GM18499 (cell line): ENCODE results near the gene PDGFRA.
"Not testable (repeated sequence)": the region's sequence is repeated elsewhere in the genome, so short reads cannot be mapped to it uniquely, and the experiment has no call there.

Experiments
- ATAC-seq: cut with Tn5 transposase; IDR thresholded peaks from one replicate; pipeline ENCODE4 v1.9.1; 2021; ENCODE audit warnings: moderate number of reproducible peaks; ENCODE audit not compliant: insufficient read depth, unreplicated experiment

PDGFRA gene

GRCh38 chr4:54227256-54228055 lies 1.6 kb upstream of the PDGFRA start:
- no peak for ATAC-seq

- ATAC-seq = no peak
Observed at GRCh38 chr4:54228056-54228527, 1.0 kb upstream of the PDGFRA start.

- no peak for ATAC-seq
Observed at GRCh38 chr4:54228546-54228945, 547 bp upstream of the PDGFRA start.

GRCh38 chr4:54229631-54230483 lies 764 bp downstream of the PDGFRA start:
- no peak for ATAC-seq

GRCh38 chr4:54230484-54231418 lies 1.7 kb downstream of the PDGFRA start:
- ATAC-seq = no peak

GRCh38 chr4:54231419-54231767 lies 2.3 kb downstream of the PDGFRA start:
- ATAC-seq = no peak

GRCh38 chr4:54231768-54232688 lies 2.9 kb downstream of the PDGFRA start:
- no peak for ATAC-seq

- ATAC-seq = peak; percentile 78
Observed at GRCh38 chr4:54233277-54233696, 4.2 kb downstream of the PDGFRA start.

GRCh38 chr4:54233697-54234496 lies 4.8 kb downstream of the PDGFRA start:
- peak; percentile 55 for ATAC-seq

- ATAC-seq = peak; percentile 14
Observed at GRCh38 chr4:54234497-54235205, 5.6 kb downstream of the PDGFRA start.

GRCh38 chr4:54236316-54236715 lies 7.2 kb downstream of the PDGFRA start:
- not testable (repeated sequence) for ATAC-seq

- ATAC-seq = no peak
Observed at GRCh38 chr4:54237770-54238169, 8.7 kb downstream of the PDGFRA start.

GRCh38 chr4:54238389-54238788 lies 9.3 kb downstream of the PDGFRA start:
- ATAC-seq = no peak

GRCh38 chr4:54241268-54241823 lies 12.3 kb downstream of the PDGFRA start:
- ATAC-seq = not testable (repeated sequence)

GRCh38 chr4:54243541-54243940 lies 14.4 kb downstream of the PDGFRA start:
- not testable (repeated sequence) for ATAC-seq

GRCh38 chr4:54252312-54252711 lies 23.2 kb downstream of the PDGFRA start:
- not testable (repeated sequence) for ATAC-seq

- ATAC-seq = no peak
Observed at GRCh38 chr4:54254116-54254914, 25.2 kb downstream of the PDGFRA start.
